ENCODE measurements around the gene DNAJC4. TPM values are rescaled to one million over a fixed set of nuclear protein-coding genes. Genes with fewer than 3 reads are reported as not detected.

Gene DNAJC4
- polyA plus RNA-seq, 1 donor (not counting 4 experiments of a cell fraction or from before 2014, with no cell fraction given): 12.2 TPM

DNA sequence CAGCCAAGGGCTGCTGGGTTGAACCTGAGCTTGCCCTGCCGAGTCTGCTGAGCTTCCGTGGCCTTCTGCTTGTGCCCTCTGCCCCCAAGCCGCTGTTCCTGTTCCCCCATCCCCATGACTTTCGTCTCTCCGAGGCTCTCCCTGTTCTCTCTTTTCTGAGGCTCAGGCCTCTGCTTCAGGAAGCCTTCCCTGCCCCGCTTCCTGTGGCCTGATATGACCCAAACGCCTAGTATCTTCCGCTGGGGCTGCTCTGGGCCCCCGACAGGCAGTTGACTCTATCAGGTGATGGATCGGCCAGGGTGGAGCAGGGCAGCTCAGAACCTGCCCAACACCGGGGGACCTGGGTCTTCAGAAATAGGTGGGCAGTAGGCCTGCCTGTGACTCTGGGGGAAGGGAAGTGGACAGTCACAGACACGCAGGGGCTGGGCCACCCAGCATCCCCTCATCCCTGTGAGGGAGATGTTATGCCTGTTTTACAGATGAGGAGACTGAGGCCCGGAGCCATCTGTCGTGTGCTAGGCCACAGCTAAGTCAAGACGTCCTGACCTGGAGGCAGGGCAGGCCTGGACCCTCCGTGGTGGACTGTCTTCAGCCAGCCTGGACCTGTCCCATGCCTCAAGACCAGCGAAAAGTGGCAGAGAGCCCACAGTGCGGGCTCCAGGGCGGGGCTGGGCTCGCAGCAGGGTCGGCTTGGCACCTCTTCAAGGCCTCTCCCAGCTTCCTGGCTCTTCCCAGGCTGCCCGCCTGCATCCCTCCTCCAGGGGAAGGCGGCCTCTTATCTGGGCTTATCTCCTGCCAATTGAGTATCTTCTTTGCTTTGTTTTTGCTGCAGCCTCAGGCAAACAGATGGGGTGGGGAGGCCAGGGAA lies 37.9 kb downstream of the DNAJC4 start:
- TF ChIP-seq, protein P1, sequence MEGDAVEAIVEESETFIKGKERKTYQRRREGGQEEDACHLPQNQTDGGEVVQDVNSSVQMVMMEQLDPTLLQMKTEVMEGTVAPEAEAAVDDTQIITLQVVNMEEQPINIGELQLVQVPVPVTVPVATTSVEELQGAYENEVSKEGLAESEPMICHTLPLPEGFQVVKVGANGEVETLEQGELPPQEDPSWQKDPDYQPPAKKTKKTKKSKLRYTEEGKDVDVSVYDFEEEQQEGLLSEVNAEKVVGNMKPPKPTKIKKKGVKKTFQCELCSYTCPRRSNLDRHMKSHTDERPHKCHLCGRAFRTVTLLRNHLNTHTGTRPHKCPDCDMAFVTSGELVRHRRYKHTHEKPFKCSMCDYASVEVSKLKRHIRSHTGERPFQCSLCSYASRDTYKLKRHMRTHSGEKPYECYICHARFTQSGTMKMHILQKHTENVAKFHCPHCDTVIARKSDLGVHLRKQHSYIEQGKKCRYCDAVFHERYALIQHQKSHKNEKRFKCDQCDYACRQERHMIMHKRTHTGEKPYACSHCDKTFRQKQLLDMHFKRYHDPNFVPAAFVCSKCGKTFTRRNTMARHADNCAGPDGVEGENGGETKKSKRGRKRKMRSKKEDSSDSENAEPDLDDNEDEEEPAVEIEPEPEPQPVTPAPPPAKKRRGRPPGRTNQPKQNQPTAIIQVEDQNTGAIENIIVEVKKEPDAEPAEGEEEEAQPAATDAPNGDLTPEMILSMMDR (optimal IDR thresholded peaks at IDR 0.05 in 1 of 3, IDR thresholded peaks at IDR 0.05 in 1 of 3, conservative IDR thresholded peaks at IDR 0.05 in 1 of 3; ENCODE audit: extremely low read depth in 1 of 3, insufficient read depth in 2 of 3, low read length in 3 of 3): no peak
- TF ChIP-seq EZH2 (IDR thresholded peaks at IDR 0.05; ENCODE audit: low read length): no peak
- H3K4me3 ChIP-seq (ENCODE audit: control insufficient read depth in 2 of 3, extremely low read depth in 1 of 3, insufficient read depth in 2 of 3, low read depth in 1 of 3, low read length in 3 of 3): peak overlapping the region in 1 of 3 experiments; percentile 70
- H3K79me2 ChIP-seq (ENCODE audit: control insufficient read depth, insufficient read depth, low read length): no peaks in the 10 kb centered on the region
- no peaks in the 10 kb centered on the region for H3K9me3 ChIP-seq (ENCODE audit: control insufficient read depth, low read depth, low read length)
- H3K27me3 ChIP-seq (ENCODE audit: control insufficient read depth, extremely low read depth, insufficient read depth, low read length): no peaks in the 10 kb centered on the region
- H3K36me3 ChIP-seq (ENCODE audit: control insufficient read depth in 2 of 2, extremely low read depth in 1 of 2, insufficient read depth in 2 of 2, low read length in 2 of 2): peaks cover 19 to 42% of the 10 kb centered on the region in 2 experiments
- H3K9me1 ChIP-seq (ENCODE audit: control insufficient read depth, extremely low read depth, insufficient read depth, low read length): no peaks in the 10 kb centered on the region
- peak overlapping the region; percentile 87 for H3K4me2 ChIP-seq (ENCODE audit: control insufficient read depth, extremely low read depth, insufficient read depth, low read depth, low read length)
- peak overlapping the region; percentile 72 for H3K9ac ChIP-seq (ENCODE audit: control insufficient read depth, extremely low read depth, insufficient read depth, low read length)
- FAIRE-seq (no peak), DNase-seq (ENCODE audit: low read depth, low spot score) (no peak)
- dilution Hi-C loops (cut with MboI; ENCODE audit: extremely low pct_ligation_motif_present, low sequenced_read_pairs): no loop called here
- H4K20me1 ChIP-seq (ENCODE audit: control insufficient read depth, extremely low read depth, insufficient read depth, low read length): no peaks in the 10 kb centered on the region
- H3K27ac ChIP-seq (ENCODE audit: control insufficient read depth, insufficient read depth, low read length): peak overlapping the region; percentile 78
- H2AFZ ChIP-seq (ENCODE audit: control insufficient read depth, low read length): no peak overlapping the region
- H3K4me1 ChIP-seq (ENCODE audit: control insufficient read depth, extremely low read depth, insufficient read depth, low read length): peaks cover 56% of the 10 kb centered on the region

DNA sequence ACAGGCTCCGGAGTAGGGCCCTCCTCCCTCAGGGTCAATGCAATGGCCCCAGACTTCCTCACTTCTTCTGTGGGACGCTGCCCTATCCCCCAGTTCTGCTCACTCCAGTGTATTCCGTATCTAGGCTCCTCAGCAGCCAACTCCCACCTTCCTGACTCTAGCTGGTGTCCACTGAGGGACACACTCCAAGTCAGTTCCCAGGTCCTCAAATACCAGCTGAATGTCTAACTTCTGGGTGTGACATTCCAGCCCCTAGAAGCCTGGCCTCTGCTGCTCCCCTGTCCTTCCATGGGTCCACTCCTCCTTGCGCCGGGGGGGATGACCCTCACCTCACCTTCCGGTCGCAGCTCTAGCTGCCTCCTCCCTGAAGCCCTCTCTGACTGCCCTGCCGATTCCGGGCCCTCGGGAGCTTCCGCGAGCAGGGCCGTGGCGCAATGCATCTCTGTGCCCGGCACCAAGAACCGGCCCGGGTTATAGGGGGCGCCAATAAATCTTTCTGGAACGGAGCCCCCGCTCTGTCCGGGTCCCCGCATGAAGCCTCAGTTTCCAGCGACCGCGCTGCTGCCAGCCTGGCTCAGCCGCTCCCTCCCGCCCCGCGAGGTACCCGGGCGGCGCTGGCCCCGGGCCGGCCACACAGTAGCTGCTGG lies 38.7 kb downstream of the DNAJC4 start:
- H3K4me2 ChIP-seq (ENCODE audit: control insufficient read depth, extremely low read depth, insufficient read depth, low read depth, low read length): peak overlapping the region; percentile 87
- no peaks in the 10 kb centered on the region for H3K9me1 ChIP-seq (ENCODE audit: control insufficient read depth, extremely low read depth, insufficient read depth, low read length)
- no peaks in the 10 kb centered on the region for H4K20me1 ChIP-seq (ENCODE audit: control insufficient read depth, extremely low read depth, insufficient read depth, low read length)
- FAIRE-seq: no peak
- peak overlapping the region; percentile 35 to 70 (median 65) for H3K4me3 ChIP-seq (ENCODE audit: control insufficient read depth in 2 of 3, extremely low read depth in 1 of 3, insufficient read depth in 2 of 3, low read depth in 1 of 3, low read length in 3 of 3)
- no peak for DNase-seq (ENCODE audit: low read depth, low spot score)
- dilution Hi-C loops (cut with MboI; ENCODE audit: extremely low pct_ligation_motif_present, low sequenced_read_pairs): no loop called here
- H3K79me2 ChIP-seq (ENCODE audit: control insufficient read depth, insufficient read depth, low read length): no peaks in the 10 kb centered on the region
- peak overlapping the region; percentile 72 for H3K9ac ChIP-seq (ENCODE audit: control insufficient read depth, extremely low read depth, insufficient read depth, low read length)
- peak overlapping the region; percentile 78 for H3K27ac ChIP-seq (ENCODE audit: control insufficient read depth, insufficient read depth, low read length)
- H2AFZ ChIP-seq (ENCODE audit: control insufficient read depth, low read length): no peak overlapping the region
- peaks cover 16 to 34% of the 10 kb centered on the region in 2 experiments for H3K36me3 ChIP-seq (ENCODE audit: control insufficient read depth in 2 of 2, extremely low read depth in 1 of 2, insufficient read depth in 2 of 2, low read length in 2 of 2)
- no peaks in the 10 kb centered on the region for H3K9me3 ChIP-seq (ENCODE audit: control insufficient read depth, low read depth, low read length)
- no peak for TF ChIP-seq EZH2 (IDR thresholded peaks at IDR 0.05; ENCODE audit: low read length)
- TF ChIP-seq, protein P1 (optimal IDR thresholded peaks at IDR 0.05 in 1 of 3, IDR thresholded peaks at IDR 0.05 in 1 of 3, conservative IDR thresholded peaks at IDR 0.05 in 1 of 3; ENCODE audit: extremely low read depth in 1 of 3, insufficient read depth in 2 of 3, low read length in 3 of 3): no peak
- H3K27me3 ChIP-seq (ENCODE audit: control insufficient read depth, extremely low read depth, insufficient read depth, low read length): no peaks in the 10 kb centered on the region
- peaks cover 55% of the 10 kb centered on the region for H3K4me1 ChIP-seq (ENCODE audit: control insufficient read depth, extremely low read depth, insufficient read depth, low read length)
